SK-MEL-5 (cell line): ENCODE data around the gene PCDHGB4. TPM values are rescaled to one million over a fixed set of nuclear protein-coding genes. Genes with fewer than 3 reads are reported as not detected.
"Not testable (repeated sequence)": the region's sequence is repeated elsewhere in the genome, so short reads cannot be mapped to it uniquely, and the experiment has no call there.

ENCODE experiments used
- DNase-seq: peaks from one replicate; pipeline ENCODE4 v3.0.0-alpha.2; 2016; ENCODE audit warnings: low read depth, low spot score
- in situ Hi-C: cut with HindIII; loops from 2 replicates; pipeline ENCODE4 v1.10.0; 2016; ENCODE audit warnings: low sequenced_read_pairs, high pct_unique_total_duplicates, low pct_unique_long_range_greater_than_20kb
- total RNA-seq: library from RNA; depleted of rRNA; stranded (reverse); fragments of >200 nt; shearing (Covaris generic); gene quantifications from 2 replicates; pipeline ENCODE4 v1.2.3, GENCODE V29; 2014

The PCDHGB4 gene
- total RNA-seq, 1 experiment from 2014 or later = 0.26 TPM

GRCh38 chr5:141414548-141415274, 27.2 kb downstream of the PCDHGB4 start:
- in situ Hi-C loops, DNase-seq: not testable (repeated sequence)

- DNase-seq, in situ Hi-C loops: not testable (repeated sequence)
These were observed 27.7 kb downstream of the PCDHGB4 start for GRCh38 chr5:141415275-141415618.

- DNase-seq = peak; percentile 82
- in situ Hi-C loops = not testable (repeated sequence)
These were observed 30.1 kb downstream of the PCDHGB4 start, which contains the start of gene PCDHGB7 for GRCh38 chr5:141417494-141418172. PCDHGB7 (plus strand) TSS chr5:141417677; CDS start chr5:141417860, 183 bp downstream.

- no peak for DNase-seq
- in situ Hi-C loops = no loop called here
These were observed 31.8 kb downstream of the PCDHGB4 start for GRCh38 chr5:141419074-141419880.

- DNase-seq = no peak
- in situ Hi-C loops = no loop called here
These were observed 33.5 kb downstream of the PCDHGB4 start, which contains the start of gene PCDHGA11 for GRCh38 chr5:141420855-141421488. PCDHGA11 (plus strand) TSS chr5:141421051; CDS start chr5:141421228, 177 bp downstream.

GRCh38 chr5:141421489-141421855, 34.0 kb downstream of the PCDHGB4 start:
- DNase-seq = no peak
- in situ Hi-C loops = no loop called here

DNA sequence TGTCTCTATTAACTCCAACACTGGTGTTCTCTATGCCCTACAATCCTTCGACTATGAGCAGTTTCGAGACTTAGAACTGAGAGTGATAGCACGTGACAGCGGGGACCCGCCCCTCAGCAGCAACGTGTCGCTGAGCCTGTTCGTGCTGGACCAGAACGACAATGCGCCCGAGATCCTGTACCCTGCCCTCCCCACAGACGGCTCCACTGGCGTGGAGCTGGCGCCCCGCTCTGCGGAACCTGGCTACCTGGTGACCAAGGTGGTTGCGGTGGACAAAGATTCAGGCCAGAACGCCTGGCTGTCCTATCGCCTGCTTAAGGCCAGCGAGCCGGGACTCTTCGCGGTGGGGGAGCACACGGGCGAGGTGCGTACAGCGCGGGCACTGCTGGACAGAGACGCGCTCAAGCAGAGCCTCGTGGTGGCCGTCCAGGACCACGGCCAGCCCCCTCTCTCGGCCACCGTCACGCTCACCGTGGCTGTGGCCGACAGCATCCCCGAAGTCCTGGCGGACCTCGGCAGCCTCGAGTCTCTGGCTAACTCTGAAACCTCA, 35.3 kb downstream of the PCDHGB4 start:
- in situ Hi-C loops = no loop called here

DNA sequence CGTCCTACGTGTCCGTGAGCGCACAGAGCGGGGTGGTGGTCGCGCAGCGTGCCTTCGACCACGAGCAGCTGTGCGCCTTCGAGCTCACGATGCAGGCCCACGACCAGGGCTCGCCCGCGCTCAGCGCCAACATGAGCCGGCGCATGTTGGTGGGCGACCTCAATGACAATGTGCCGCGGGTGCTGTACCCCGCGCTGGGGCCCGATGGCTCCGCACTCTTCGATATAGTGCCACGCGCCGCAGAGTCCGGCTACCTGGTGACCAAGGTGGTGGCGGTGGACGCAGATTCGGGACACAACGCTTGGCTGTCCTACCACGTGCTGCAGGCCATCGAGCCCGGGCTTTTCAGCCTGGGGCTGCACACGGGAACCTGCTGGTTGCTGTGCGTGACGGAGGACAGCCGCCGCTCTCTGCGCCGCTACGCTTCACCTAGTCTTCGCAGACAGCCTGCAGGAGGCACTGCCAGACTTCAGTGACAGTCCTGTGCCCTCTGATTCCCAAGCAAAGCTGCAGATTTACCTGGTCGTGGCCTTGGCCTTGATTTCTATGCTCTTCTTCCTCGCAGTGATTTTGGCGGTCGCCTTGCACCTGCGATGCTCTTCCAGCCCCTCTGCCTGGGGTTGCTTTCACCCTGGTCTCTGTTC, 40.4 kb downstream of the PCDHGB4 start:
- in situ Hi-C loops = no loop called here

More for the DNA sequence above, 35.3 kb downstream of the PCDHGB4 start:
- no peak for DNase-seq

GRCh38 chr5:141430332-141431113, 43.0 kb downstream of the PCDHGB4 start, which contains the start of gene PCDHGA12:
PCDHGA12 (plus strand) TSS chr5:141430507; CDS start chr5:141430760, 253 bp downstream.
- DNase-seq = peak; percentile 86

More for the DNA sequence above, 40.4 kb downstream of the PCDHGB4 start:
- DNase-seq = no peak

DNA sequence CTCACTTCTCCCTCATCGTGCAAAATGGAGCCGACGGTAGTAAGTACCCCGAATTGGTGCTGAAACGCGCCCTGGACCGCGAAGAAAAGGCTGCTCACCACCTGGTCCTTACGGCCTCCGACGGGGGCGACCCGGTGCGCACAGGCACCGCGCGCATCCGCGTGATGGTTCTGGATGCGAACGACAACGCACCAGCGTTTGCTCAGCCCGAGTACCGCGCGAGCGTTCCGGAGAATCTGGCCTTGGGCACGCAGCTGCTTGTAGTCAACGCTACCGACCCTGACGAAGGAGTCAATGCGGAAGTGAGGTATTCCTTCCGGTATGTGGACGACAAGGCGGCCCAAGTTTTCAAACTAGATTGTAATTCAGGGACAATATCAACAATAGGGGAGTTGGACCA, 43.8 kb downstream of the PCDHGB4 start:
- in situ Hi-C loops = no loop called here
- no peak for DNase-seq

More at GRCh38 chr5:141430332-141431113, 43.0 kb downstream of the PCDHGB4 start, which contains the start of gene PCDHGA12:
- in situ Hi-C loops = no loop called here

GRCh38 chr5:141432308-141432707, 44.8 kb downstream of the PCDHGB4 start:
- in situ Hi-C loops, DNase-seq: not testable (repeated sequence)

DNA sequence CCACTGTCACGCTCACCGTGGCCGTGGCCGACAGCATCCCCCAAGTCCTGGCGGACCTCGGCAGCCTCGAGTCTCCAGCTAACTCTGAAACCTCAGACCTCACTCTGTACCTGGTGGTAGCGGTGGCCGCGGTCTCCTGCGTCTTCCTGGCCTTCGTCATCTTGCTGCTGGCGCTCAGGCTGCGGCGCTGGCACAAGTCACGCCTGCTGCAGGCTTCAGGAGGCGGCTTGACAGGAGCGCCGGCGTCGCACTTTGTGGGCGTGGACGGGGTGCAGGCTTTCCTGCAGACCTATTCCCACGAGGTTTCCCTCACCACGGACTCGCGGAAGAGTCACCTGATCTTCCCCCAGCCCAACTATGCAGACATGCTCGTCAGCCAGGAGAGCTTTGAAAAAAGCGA, 45.2 kb downstream of the PCDHGB4 start:
- in situ Hi-C loops, DNase-seq: not testable (repeated sequence)

DNA sequence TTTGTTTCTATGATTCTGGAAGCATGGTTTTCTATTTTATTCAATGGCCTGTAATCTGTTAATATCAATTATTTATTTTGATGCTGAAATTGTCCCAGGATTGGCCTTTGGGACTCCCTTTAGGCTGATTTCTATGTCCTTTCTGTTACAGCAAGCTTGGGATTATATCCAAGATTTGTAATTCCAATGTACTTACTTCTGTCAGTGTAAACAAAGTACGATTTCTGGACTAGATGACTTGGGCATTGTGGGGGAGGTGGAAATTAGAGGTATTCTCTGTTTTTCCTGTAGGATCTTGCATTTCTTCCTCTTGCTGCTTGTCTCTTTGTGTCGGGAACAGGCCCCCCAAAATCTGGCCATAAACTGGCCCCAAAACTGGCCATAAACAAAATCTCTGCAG, 46.5 kb downstream of the PCDHGB4 start:
- in situ Hi-C loops = no loop called here
- DNase-seq = no peak

DNA sequence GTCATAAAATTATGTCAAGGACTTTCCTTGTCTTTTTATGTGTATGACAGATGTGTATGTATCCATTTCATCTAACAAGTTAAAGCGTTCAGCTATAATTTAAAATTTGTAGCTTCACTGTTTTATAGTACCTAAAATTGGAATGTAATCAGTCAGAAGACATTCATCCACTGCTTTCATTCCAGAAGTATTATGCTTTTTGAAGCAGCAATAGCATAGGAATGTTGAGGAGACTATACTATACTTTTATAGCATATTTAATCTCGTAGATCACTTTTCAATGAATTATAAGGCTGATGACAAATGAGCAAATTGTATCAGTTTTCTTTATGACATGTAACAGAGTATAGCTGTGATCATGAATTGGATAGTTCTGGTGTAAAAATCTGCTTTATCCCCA, 49.7 kb downstream of the PCDHGB4 start:
- DNase-seq = no peak
- in situ Hi-C loops = no loop called here

GRCh38 chr5:141439411-141440141, 52.1 kb downstream of the PCDHGB4 start:
- no peak for DNase-seq
- in situ Hi-C loops = no loop called here
